PC-3 (cell line): ENCODE measurements around the gene ARHGAP18. TPM values are rescaled to one million over a fixed set of nuclear protein-coding genes. Genes with fewer than 3 reads are reported as not detected.
"Not testable (repeated sequence)": the region's sequence is repeated elsewhere in the genome, so short reads cannot be mapped to it uniquely, and the experiment has no call there.

Experiments
- ATAC-seq: fragments of 200-7000 bp; cut with Tn5 transposase; 2 replicates; pipeline ENCODE4 v1.9.1; 2020; ENCODE audit warnings: mild to moderate bottlenecking, moderate library complexity
- BruUV-seq: library from RNA; stranded (reverse); fragments of 400-500 nt; replicated peaks from 2 replicates; lab custom pipeline; 2021; lab: Mats Ljungman, UMichigan
- CTCF ChIA-PET: fragments of 300-600 bp; sonication (Branson Sonifier 250); formaldehyde crosslinking; loops from one replicate; lab custom pipeline; 2022; ENCODE audit warnings: antibody characterized with exemption; lab: Charles Lee
- POLR2A ChIA-PET: fragments of 300-600 bp; sonication (Branson Sonifier 250); formaldehyde crosslinking; loops from one replicate; lab custom pipeline; 2022; ENCODE audit warnings: antibody characterized with exemption; ENCODE audit not compliant: unreplicated experiment; lab: Charles Lee
- DNase-seq: peaks from one replicate; pipeline ENCODE4 v3.0.0-alpha.2; 2015
- H2AFZ ChIP-seq: fragments of 300-600 bp; sonication (generic); 2 replicates; pipeline ENCODE4 v1.6.0; 2016; ENCODE audit warnings: antibody characterized with exemption, low read length
- H3F3A ChIP-seq: fragments of 300-600 bp; sonication (generic); one replicate; pipeline ENCODE4 v1.6.0; 2017; ENCODE audit warnings: antibody characterized with exemption, low read length, control low read depth, mild to moderate bottlenecking; ENCODE audit not compliant: unreplicated experiment
- H3K27ac ChIP-seq: fragments of 300-600 bp; sonication (generic); 2 replicates; pipeline ENCODE4 v1.5.1; 2016; ENCODE audit warnings: mild to moderate bottlenecking, low read length
- H3K27me3 ChIP-seq: fragments of 300-600 bp; sonication (generic); 2 replicates; pipeline ENCODE4 v1.6.1; 2016; ENCODE audit warnings: low read length, mixed read lengths
- H3K36me3 ChIP-seq: fragments of 300-600 bp; sonication (generic); 2 replicates; pipeline ENCODE4 v1.6.1; 2016; ENCODE audit warnings: low read depth, mixed run types, low read length, mixed read lengths
- H3K4me1 ChIP-seq: fragments of 300-600 bp; sonication (generic); 2 replicates; pipeline ENCODE4 v1.5.1; 2016; ENCODE audit warnings: low read length; ENCODE audit not compliant: insufficient read depth
- H3K4me2 ChIP-seq: fragments of 300-600 bp; sonication (generic); 2 replicates; pipeline ENCODE4 v1.6.0; 2016; ENCODE audit warnings: low read length
- H3K4me3 ChIP-seq: fragments of 300-600 bp; sonication (generic); 2 replicates; pipeline ENCODE4 v1.5.1; 2016; ENCODE audit warnings: mild to moderate bottlenecking, low read length, mixed read lengths
- H3K79me2 ChIP-seq: fragments of 300-600 bp; sonication (generic); 2 replicates; pipeline ENCODE4 v1.6.1; 2017; ENCODE audit warnings: low read length, mixed read lengths
- H3K9ac ChIP-seq: fragments of 300-600 bp; sonication (generic); 2 replicates; pipeline ENCODE4 v1.6.0; 2016; ENCODE audit warnings: mild to moderate bottlenecking, low read length
- H3K9me2 ChIP-seq: fragments of 300-600 bp; sonication (generic); replicated peaks from 2 replicates; pipeline ENCODE4 v1.6.1; 2016; ENCODE audit warnings: mixed run types, low read length, mixed read lengths
- H3K9me3 ChIP-seq: fragments of 300-600 bp; sonication (generic); 2 replicates; pipeline ENCODE4 v1.6.1; 2016; ENCODE audit warnings: low read length, mixed read lengths
- H4K20me1 ChIP-seq: fragments of 300-600 bp; sonication (generic); 2 replicates; pipeline ENCODE4 v1.6.1; 2016; ENCODE audit warnings: low read length, mixed read lengths
- CTCF ChIP-seq: fragments of 300-600 bp; sonication (generic); conservative IDR thresholded peaks from 2 replicates; pipeline ENCODE4 v1.5.1; 2017; ENCODE audit warnings: antibody characterized with exemption, low read depth, mild to moderate bottlenecking, low read length
- EZH2 ChIP-seq: fragments of 300-600 bp; sonication (generic); IDR thresholded peaks from one replicate; pipeline ENCODE4 v1.6.1; 2017; ENCODE audit warnings: antibody characterized with exemption, mild to moderate bottlenecking, low read length; ENCODE audit not compliant: unreplicated experiment
- EZH2phosphoT487 ChIP-seq: fragments of 300-600 bp; sonication (generic); IDR thresholded peaks from 2 replicates; pipeline ENCODE4 v1.6.1; 2018; ENCODE audit warnings: mild to moderate bottlenecking, antibody characterized with exemption, low read length, borderline replicate concordance
- intact Hi-C: fragments of 100-400 bp; cut with micrococcal nuclease; formaldehyde crosslinking; loops from 2 replicates; pipeline ENCODE4 v1.9.0; 2023
- total RNA-seq: library from RNA; depleted of rRNA; stranded (reverse); fragments of >200 nt; gene quantifications from 2 replicates; pipeline ENCODE4 v1.2.3, GENCODE V29; 2014

Gene ARHGAP18
- total RNA-seq, 1 experiment from 2014 or later: 5.9 TPM

- H3K79me2 ChIP-seq, H3F3A ChIP-seq, H4K20me1 ChIP-seq, H3K4me3 ChIP-seq, ATAC-seq, H3K9me2 ChIP-seq, BruUV-seq, H3K4me2 ChIP-seq, CTCF ChIA-PET, H3K27me3 ChIP-seq, intact Hi-C loops, H3K4me1 ChIP-seq, DNase-seq, H3K9me3 ChIP-seq, H2AFZ ChIP-seq, POLR2A ChIA-PET, H3K36me3 ChIP-seq, H3K27ac ChIP-seq, H3K9ac ChIP-seq: not testable (repeated sequence)
Measured at GRCh38 chr6:129570929-129571328, 139.0 kb downstream of the ARHGAP18 start.

- BruUV-seq: no TSS peak
- Histone ChIP-seq H3K27me3 (no peaks in the 10 kb centered on the region), H3K9me3 (no peaks in the 10 kb centered on the region), H2AFZ (no peak overlapping the region), H3K36me3 (no peaks in the 10 kb centered on the region), H4K20me1 (no peaks in the 10 kb centered on the region), H3K9me2 (no peaks in the 10 kb centered on the region), H3K4me3 (no peak overlapping the region), H3K4me1 (no peaks in the 10 kb centered on the region), H3K4me2 (no peak overlapping the region), H3F3A (no peaks in the 10 kb centered on the region), H3K9ac (no peak overlapping the region), H3K79me2 (no peaks in the 10 kb centered on the region), H3K27ac (no peak overlapping the region)
- ChIA-PET POLR2A (no interaction called here), CTCF (no interaction called here)
- no peak for DNase-seq
- intact Hi-C loops: no loop called here
- TF ChIP-seq EZH2phosphoT487: no peak
- no peak for ATAC-seq
Measured at GRCh38 chr6:129568015-129568414, 142.0 kb downstream of the ARHGAP18 start.

GRCh38 chr6:129567374-129567773, 142.6 kb downstream of the ARHGAP18 start:
- DNase-seq: peak; percentile 29
- no peaks in the 10 kb centered on the region for H3K79me2 ChIP-seq
- no peak for ATAC-seq
- H3K9ac ChIP-seq: no peak overlapping the region
- intact Hi-C loops: loop anchor here (2.0 kb wide), 1 partner anchor 69 kb away; no protein-coding TSS in a partner anchor
- H2AFZ ChIP-seq: no peak overlapping the region
- no peaks in the 10 kb centered on the region for H3K9me2 ChIP-seq
- H3K27ac ChIP-seq: no peak overlapping the region
- H3K4me1 ChIP-seq: no peaks in the 10 kb centered on the region
- no TSS peak for BruUV-seq
- no peaks in the 10 kb centered on the region for H3K27me3 ChIP-seq
- no peaks in the 10 kb centered on the region for H3F3A ChIP-seq
- ChIA-PET CTCF (no interaction called here), POLR2A (interaction anchor here (0.7 kb wide), 1 partner anchor 67 kb away, joined by 4 read pairs; no protein-coding TSS in a partner anchor)
- no peaks in the 10 kb centered on the region for H4K20me1 ChIP-seq
- H3K36me3 ChIP-seq: no peaks in the 10 kb centered on the region
- H3K9me3 ChIP-seq: no peaks in the 10 kb centered on the region
- no peak for TF ChIP-seq EZH2phosphoT487
- no peak for TF ChIP-seq EZH2
- peak; percentile 61 for TF ChIP-seq CTCF
- H3K4me2 ChIP-seq: no peak overlapping the region
- no peak overlapping the region for H3K4me3 ChIP-seq

GRCh38 chr6:129565811-129566210, 144.2 kb downstream of the ARHGAP18 start:
- CTCF ChIA-PET: no interaction called here
- H3K27ac ChIP-seq: no peak overlapping the region
- H3K9me3 ChIP-seq: no peaks in the 10 kb centered on the region
- no peaks in the 10 kb centered on the region for H3K36me3 ChIP-seq
- BruUV-seq: no TSS peak
- H4K20me1 ChIP-seq: no peaks in the 10 kb centered on the region
- intact Hi-C loops: loop anchor here (2.0 kb wide), 1 partner anchor 67 kb away; no protein-coding TSS in a partner anchor
- no peaks in the 10 kb centered on the region for H3K4me1 ChIP-seq
- H3K9ac ChIP-seq: no peak overlapping the region
- H3K4me2 ChIP-seq: no peak overlapping the region
- TF ChIP-seq EZH2: no peak
- TF ChIP-seq CTCF: no peak
- no peak for TF ChIP-seq EZH2phosphoT487
- H3K79me2 ChIP-seq: no peaks in the 10 kb centered on the region
- no peak overlapping the region for H2AFZ ChIP-seq
- H3K27me3 ChIP-seq: no peaks in the 10 kb centered on the region
- POLR2A ChIA-PET: no interaction called here
- H3K9me2 ChIP-seq: no peaks in the 10 kb centered on the region
- no peak for ATAC-seq
- no peak for DNase-seq
- no peak overlapping the region for H3K4me3 ChIP-seq
- H3F3A ChIP-seq: no peaks in the 10 kb centered on the region
